WTC11 (cell line): ENCODE measurements around the gene NUP58. TPM values are rescaled to one million over a fixed set of nuclear protein-coding genes. Genes with fewer than 3 reads are reported as not detected.
A peak's percentile ranks its signal among the peaks of the same experiment; 100 is the strongest.

ENCODE experiments used
- ATAC-seq: fragments of 200-7000 bp; cut with Tn5 transposase; 2 replicates; pipeline ENCODE4 v1.10.0; 2021; ENCODE audit warnings: mild to moderate bottlenecking, moderate library complexity
- CTCF ChIA-PET: fragments of 300-600 bp; sonication (Branson Sonifier 250); formaldehyde crosslinking; loops from one replicate; lab custom pipeline; 2021; ENCODE audit warnings: antibody characterized with exemption; lab: Charles Lee
- POLR2A ChIA-PET: fragments of 350-600 bp; sonication (Branson Sonifier 250); formaldehyde crosslinking; loops from one replicate; lab custom pipeline; 2021; ENCODE audit warnings: antibody characterized with exemption; lab: Charles Lee
- DNase-seq: peaks from one replicate; pipeline ENCODE4 v3.0.0; 2021; ENCODE audit warnings: low spot score
- H3K27ac Mint-ChIP-seq: 2 replicates; pipeline ENCODE4 v1.8.0; 2021; ENCODE audit warnings: mixed read lengths
- H3K27me3 Mint-ChIP-seq: 2 replicates; pipeline ENCODE4 v1.8.0; 2021; ENCODE audit warnings: low read depth, mild to moderate bottlenecking, moderate library complexity, mixed read lengths
- H3K36me3 Mint-ChIP-seq: 2 replicates; pipeline ENCODE4 v1.8.0; 2021; ENCODE audit warnings: mixed read lengths
- H3K4me1 Mint-ChIP-seq: 2 replicates; pipeline ENCODE4 v1.8.0; 2022; ENCODE audit warnings: mixed read lengths
- H3K4me3 Mint-ChIP-seq: 2 replicates; pipeline ENCODE4 v1.8.0; 2021; ENCODE audit warnings: mild to moderate bottlenecking, moderate library complexity, mixed read lengths
- H3K9me3 Mint-ChIP-seq: 2 replicates; pipeline ENCODE4 v1.8.0; 2021; ENCODE audit warnings: mixed read lengths
- ATF1 ChIP-seq: sonication (generic); formaldehyde crosslinking; IDR thresholded peaks from 2 replicates; pipeline ENCODE4 v1.8.1; 2023; ENCODE audit warnings: mild to moderate bottlenecking, moderate library complexity, missing genetic modification reagents
- CREM ChIP-seq: sonication (generic); formaldehyde crosslinking; IDR thresholded peaks from 2 replicates; pipeline ENCODE4 v1.8.1; 2022; ENCODE audit warnings: mild to moderate bottlenecking, missing genetic modification reagents, moderate library complexity
- ESRRA ChIP-seq: sonication (generic); formaldehyde crosslinking; IDR thresholded peaks from 2 replicates; pipeline ENCODE4 v1.8.1; 2022; ENCODE audit warnings: mild to moderate bottlenecking, missing genetic modification reagents, borderline replicate concordance
- GABPB1 ChIP-seq: sonication (generic); formaldehyde crosslinking; IDR thresholded peaks from 2 replicates; pipeline ENCODE4 v1.8.1; 2023; ENCODE audit warnings: mild to moderate bottlenecking, missing genetic modification reagents
- GRHL2 ChIP-seq: fragments of 250-450 bp; sonication (Bioruptor Pico); IDR thresholded peaks from 2 replicates; pipeline ENCODE4 v1.8.0; 2022; ENCODE audit warnings: mild to moderate bottlenecking, moderate library complexity; ENCODE audit not compliant: insufficient replicate concordance, severe bottlenecking
- IRF2 ChIP-seq: sonication (generic); formaldehyde crosslinking; IDR thresholded peaks from 2 replicates; pipeline ENCODE4 v1.8.0; 2022; ENCODE audit warnings: low read depth, missing genetic modification reagents, borderline replicate concordance
- JUN ChIP-seq: sonication (generic); formaldehyde crosslinking; IDR thresholded peaks from 2 replicates; pipeline ENCODE4 v1.8.0; 2023; ENCODE audit warnings: mild to moderate bottlenecking, missing genetic modification reagents
- KAT7 ChIP-seq: sonication (generic); formaldehyde crosslinking; IDR thresholded peaks from 2 replicates; pipeline ENCODE4 v1.8.1; 2023; ENCODE audit warnings: missing genetic modification reagents, mild to moderate bottlenecking, borderline replicate concordance
- NR2C2 ChIP-seq: sonication (generic); formaldehyde crosslinking; IDR thresholded peaks from 2 replicates; pipeline ENCODE4 v1.8.0; 2022; ENCODE audit warnings: mild to moderate bottlenecking, missing genetic modification reagents
- RELA ChIP-seq: sonication (generic); formaldehyde crosslinking; IDR thresholded peaks from 2 replicates; pipeline ENCODE4 v1.8.1; 2022; ENCODE audit warnings: missing genetic modification reagents, mild to moderate bottlenecking, borderline replicate concordance
- SMAD4 ChIP-seq: sonication (generic); formaldehyde crosslinking; IDR thresholded peaks from 2 replicates; pipeline ENCODE4 v1.8.0; 2022; ENCODE audit warnings: mild to moderate bottlenecking, missing genetic modification reagents
- TEAD4 ChIP-seq: sonication (generic); formaldehyde crosslinking; IDR thresholded peaks from 2 replicates; pipeline ENCODE4 v1.8.0; 2022; ENCODE audit warnings: mild to moderate bottlenecking, missing genetic modification reagents
- ZBTB21 ChIP-seq: sonication (generic); formaldehyde crosslinking; IDR thresholded peaks from 2 replicates; pipeline ENCODE4 v1.8.1; 2023; ENCODE audit warnings: mild to moderate bottlenecking, missing genetic modification reagents, borderline replicate concordance
- ZNF416 ChIP-seq: fragments of 250-450 bp; sonication (Bioruptor Pico); IDR thresholded peaks from 2 replicates; pipeline ENCODE4 v1.9.0; 2021; ENCODE audit warnings: mild to moderate bottlenecking, inconsistent platforms
- total RNA-seq: library from RNA; stranded (reverse); gene quantifications from 3 replicates; pipeline ENCODE4 v1.2.3, GENCODE V29; 2021
- TF ChIP-seq, protein P1 (sequence below): sonication (generic); formaldehyde crosslinking; conservative IDR thresholded peaks from 2 replicates; pipeline ENCODE4 v1.8.1; 2022; ENCODE audit warnings: mild to moderate bottlenecking, missing genetic modification reagents
- TF ChIP-seq, protein P2 (sequence below): fragments of 250-450 bp; sonication (Bioruptor Pico); IDR thresholded peaks from 2 replicates; pipeline ENCODE4 v1.8.0; 2021; ENCODE audit warnings: mild to moderate bottlenecking
- TF ChIP-seq, protein P3 (sequence below): sonication (generic); formaldehyde crosslinking; IDR thresholded peaks from 2 replicates; pipeline ENCODE4 v1.8.1; 2023; ENCODE audit warnings: mild to moderate bottlenecking, missing genetic modification reagents, moderate library complexity
- TF ChIP-seq, protein P4 (sequence below): fragments of 250-450 bp; sonication (Bioruptor Pico); IDR thresholded peaks from 2 replicates; pipeline ENCODE4 v1.9.0; 2021; ENCODE audit warnings: mild to moderate bottlenecking
- TF ChIP-seq, protein P5 (sequence below): sonication (generic); formaldehyde crosslinking; IDR thresholded peaks from 2 replicates; pipeline ENCODE4 v1.8.0; 2022; ENCODE audit warnings: mild to moderate bottlenecking, missing genetic modification reagents
- TF ChIP-seq, protein P6 (sequence below): sonication (generic); formaldehyde crosslinking; IDR thresholded peaks from 2 replicates; pipeline ENCODE4 v1.8.0; 2022; ENCODE audit warnings: mild to moderate bottlenecking, missing genetic modification reagents
- TF ChIP-seq, protein P7 (sequence below): sonication (generic); formaldehyde crosslinking; IDR thresholded peaks from 2 replicates; pipeline ENCODE4 v1.8.1; 2023; ENCODE audit warnings: mild to moderate bottlenecking, missing genetic modification reagents, borderline replicate concordance
- TF ChIP-seq, protein P8 (sequence below): sonication (generic); formaldehyde crosslinking; IDR thresholded peaks from 2 replicates; pipeline ENCODE4 v1.8.0; 2023; ENCODE audit warnings: missing genetic modification reagents

The NUP58 gene
- total RNA-seq, 1 experiment from 2014 or later, result 59.0 TPM

DNA sequence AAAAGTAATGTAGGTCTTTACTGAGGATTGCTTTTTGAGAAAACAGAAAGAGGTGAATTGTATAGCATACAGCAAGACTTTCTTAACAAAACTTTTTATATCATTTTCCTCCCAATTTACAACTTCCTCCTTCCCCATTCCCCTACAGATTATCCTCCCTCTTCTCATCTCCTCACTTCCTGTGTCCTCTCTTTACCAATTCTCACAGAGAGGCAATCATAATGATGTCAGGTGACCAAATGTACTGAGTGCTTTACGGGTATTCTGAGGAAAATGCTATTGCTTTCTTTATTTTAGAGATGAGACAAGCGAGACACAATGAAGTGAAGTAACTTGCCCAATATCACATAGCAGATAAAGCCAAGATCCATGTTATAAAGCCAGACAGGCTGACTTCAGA, 12.5 kb upstream of the NUP58 start (continued):
- TF ChIP-seq RELA (CRISPR knock-in tag), result no peak
- TF ChIP-seq, protein P1, sequence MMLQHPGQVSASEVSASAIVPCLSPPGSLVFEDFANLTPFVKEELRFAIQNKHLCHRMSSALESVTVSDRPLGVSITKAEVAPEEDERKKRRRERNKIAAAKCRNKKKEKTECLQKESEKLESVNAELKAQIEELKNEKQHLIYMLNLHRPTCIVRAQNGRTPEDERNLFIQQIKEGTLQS (CRISPR knock-in tag), result no peak
- no peak for TF ChIP-seq IRF2

DNA sequence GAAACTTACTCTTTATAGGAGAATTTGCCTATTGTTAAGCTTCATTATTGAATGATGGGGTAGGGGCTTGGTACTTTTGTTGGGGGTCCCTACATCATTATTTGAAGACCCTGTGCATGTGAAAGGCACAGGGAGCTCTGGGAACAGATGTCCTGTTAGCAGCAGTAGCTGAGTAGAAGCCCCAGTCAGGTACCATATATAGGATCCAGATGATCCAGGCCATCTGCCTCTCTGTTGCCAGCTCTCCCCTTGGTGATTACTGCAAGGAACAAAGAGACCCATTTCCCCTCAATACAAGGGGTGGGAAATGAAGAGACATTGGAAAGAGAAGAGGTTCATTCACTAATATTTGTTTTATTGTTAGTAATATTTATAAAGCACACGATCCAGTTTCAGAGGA, 9.7 kb upstream of the NUP58 start:
- Mint-ChIP-seq H3K27ac (no peak overlapping the region), H3K9me3 (no peaks in the 10 kb centered on the region), H3K4me3 (no peak overlapping the region), H3K36me3 (no peaks in the 10 kb centered on the region), H3K27me3 (peaks cover 20% of the 10 kb centered on the region), H3K4me1 (peaks cover 4% of the 10 kb centered on the region)
- TF ChIP-seq, protein P2, sequence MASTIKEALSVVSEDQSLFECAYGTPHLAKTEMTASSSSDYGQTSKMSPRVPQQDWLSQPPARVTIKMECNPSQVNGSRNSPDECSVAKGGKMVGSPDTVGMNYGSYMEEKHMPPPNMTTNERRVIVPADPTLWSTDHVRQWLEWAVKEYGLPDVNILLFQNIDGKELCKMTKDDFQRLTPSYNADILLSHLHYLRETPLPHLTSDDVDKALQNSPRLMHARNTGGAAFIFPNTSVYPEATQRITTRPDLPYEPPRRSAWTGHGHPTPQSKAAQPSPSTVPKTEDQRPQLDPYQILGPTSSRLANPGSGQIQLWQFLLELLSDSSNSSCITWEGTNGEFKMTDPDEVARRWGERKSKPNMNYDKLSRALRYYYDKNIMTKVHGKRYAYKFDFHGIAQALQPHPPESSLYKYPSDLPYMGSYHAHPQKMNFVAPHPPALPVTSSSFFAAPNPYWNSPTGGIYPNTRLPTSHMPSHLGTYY (CRISPR knock-in tag), result no peak
- no peak for TF ChIP-seq JUN (CRISPR knock-in tag)
- TF ChIP-seq NR2C2 (CRISPR knock-in tag), result no peak
- TF ChIP-seq IRF2, result no peak
- TF ChIP-seq, protein P3, sequence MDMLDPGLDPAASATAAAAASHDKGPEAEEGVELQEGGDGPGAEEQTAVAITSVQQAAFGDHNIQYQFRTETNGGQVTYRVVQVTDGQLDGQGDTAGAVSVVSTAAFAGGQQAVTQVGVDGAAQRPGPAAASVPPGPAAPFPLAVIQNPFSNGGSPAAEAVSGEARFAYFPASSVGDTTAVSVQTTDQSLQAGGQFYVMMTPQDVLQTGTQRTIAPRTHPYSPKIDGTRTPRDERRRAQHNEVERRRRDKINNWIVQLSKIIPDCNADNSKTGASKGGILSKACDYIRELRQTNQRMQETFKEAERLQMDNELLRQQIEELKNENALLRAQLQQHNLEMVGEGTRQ (CRISPR knock-in tag), result no peak
- TF ChIP-seq GABPB1 (CRISPR knock-in tag), result no peak
- no peak for TF ChIP-seq ZNF416
- no peak for TF ChIP-seq SMAD4 (CRISPR knock-in tag)
- no peak for TF ChIP-seq TEAD4 (CRISPR knock-in tag)
- TF ChIP-seq GRHL2 (CRISPR knock-in tag), result no peak
- TF ChIP-seq, protein P4, sequence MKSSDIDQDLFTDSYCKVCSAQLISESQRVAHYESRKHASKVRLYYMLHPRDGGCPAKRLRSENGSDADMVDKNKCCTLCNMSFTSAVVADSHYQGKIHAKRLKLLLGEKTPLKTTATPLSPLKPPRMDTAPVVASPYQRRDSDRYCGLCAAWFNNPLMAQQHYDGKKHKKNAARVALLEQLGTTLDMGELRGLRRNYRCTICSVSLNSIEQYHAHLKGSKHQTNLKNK (CRISPR knock-in tag), result no peak
- no peak for TF ChIP-seq ESRRA (CRISPR knock-in tag)
- no peak for TF ChIP-seq ATF1 (CRISPR knock-in tag)
- ChIA-PET CTCF (interaction anchor here (0.9 kb wide), 1 partner anchor 296 kb away, joined by 3 read pairs; no protein-coding TSS in a partner anchor), POLR2A (no interaction called here)
- ATAC-seq (no peak), DNase-seq (no peak)

DNA sequence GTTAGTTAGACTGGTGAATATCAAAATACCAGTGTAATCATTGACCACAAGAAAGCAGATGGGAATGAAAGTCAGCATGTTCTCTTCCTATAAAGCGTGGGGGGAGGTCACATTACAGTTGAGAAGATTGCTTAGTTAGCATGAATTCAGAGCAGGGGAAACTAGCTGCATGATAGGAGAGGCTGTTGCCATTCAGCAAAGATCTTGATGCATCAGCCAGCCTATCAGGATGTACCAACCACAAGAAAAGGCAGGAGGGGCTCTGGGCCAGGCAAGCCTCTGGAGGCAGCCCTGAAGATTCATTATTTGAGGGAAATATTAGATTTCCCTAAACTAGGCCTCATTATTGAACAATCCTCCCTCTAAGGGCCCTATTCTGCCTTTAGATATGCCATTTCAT, 9.1 kb upstream of the NUP58 start:
- ChIA-PET POLR2A (no interaction called here), CTCF (interaction anchor here (0.5 kb wide), 1 partner anchor 14 kb away, joined by 4 read pairs; no protein-coding TSS in a partner anchor)
- H3K9me3 Mint-ChIP-seq, result no peaks in the 10 kb centered on the region
- H3K27ac Mint-ChIP-seq, result no peak overlapping the region
- H3K4me3 Mint-ChIP-seq, result no peak overlapping the region
- peak; percentile 92 for ATAC-seq
- no peaks in the 10 kb centered on the region for H3K36me3 Mint-ChIP-seq
- H3K27me3 Mint-ChIP-seq, result peaks cover 26% of the 10 kb centered on the region
- no peak for DNase-seq
- H3K4me1 Mint-ChIP-seq, result peaks cover 4% of the 10 kb centered on the region
- TF ChIP-seq, protein P5, sequence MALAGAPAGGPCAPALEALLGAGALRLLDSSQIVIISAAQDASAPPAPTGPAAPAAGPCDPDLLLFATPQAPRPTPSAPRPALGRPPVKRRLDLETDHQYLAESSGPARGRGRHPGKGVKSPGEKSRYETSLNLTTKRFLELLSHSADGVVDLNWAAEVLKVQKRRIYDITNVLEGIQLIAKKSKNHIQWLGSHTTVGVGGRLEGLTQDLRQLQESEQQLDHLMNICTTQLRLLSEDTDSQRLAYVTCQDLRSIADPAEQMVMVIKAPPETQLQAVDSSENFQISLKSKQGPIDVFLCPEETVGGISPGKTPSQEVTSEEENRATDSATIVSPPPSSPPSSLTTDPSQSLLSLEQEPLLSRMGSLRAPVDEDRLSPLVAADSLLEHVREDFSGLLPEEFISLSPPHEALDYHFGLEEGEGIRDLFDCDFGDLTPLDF, result no peak
- TF ChIP-seq, protein P1 (CRISPR knock-in tag), result no peak
- TF ChIP-seq ESRRA (CRISPR knock-in tag), result no peak
- TF ChIP-seq, protein P6, sequence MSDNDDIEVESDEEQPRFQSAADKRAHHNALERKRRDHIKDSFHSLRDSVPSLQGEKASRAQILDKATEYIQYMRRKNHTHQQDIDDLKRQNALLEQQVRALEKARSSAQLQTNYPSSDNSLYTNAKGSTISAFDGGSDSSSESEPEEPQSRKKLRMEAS (CRISPR knock-in tag), result no peak
- TF ChIP-seq, protein P7, sequence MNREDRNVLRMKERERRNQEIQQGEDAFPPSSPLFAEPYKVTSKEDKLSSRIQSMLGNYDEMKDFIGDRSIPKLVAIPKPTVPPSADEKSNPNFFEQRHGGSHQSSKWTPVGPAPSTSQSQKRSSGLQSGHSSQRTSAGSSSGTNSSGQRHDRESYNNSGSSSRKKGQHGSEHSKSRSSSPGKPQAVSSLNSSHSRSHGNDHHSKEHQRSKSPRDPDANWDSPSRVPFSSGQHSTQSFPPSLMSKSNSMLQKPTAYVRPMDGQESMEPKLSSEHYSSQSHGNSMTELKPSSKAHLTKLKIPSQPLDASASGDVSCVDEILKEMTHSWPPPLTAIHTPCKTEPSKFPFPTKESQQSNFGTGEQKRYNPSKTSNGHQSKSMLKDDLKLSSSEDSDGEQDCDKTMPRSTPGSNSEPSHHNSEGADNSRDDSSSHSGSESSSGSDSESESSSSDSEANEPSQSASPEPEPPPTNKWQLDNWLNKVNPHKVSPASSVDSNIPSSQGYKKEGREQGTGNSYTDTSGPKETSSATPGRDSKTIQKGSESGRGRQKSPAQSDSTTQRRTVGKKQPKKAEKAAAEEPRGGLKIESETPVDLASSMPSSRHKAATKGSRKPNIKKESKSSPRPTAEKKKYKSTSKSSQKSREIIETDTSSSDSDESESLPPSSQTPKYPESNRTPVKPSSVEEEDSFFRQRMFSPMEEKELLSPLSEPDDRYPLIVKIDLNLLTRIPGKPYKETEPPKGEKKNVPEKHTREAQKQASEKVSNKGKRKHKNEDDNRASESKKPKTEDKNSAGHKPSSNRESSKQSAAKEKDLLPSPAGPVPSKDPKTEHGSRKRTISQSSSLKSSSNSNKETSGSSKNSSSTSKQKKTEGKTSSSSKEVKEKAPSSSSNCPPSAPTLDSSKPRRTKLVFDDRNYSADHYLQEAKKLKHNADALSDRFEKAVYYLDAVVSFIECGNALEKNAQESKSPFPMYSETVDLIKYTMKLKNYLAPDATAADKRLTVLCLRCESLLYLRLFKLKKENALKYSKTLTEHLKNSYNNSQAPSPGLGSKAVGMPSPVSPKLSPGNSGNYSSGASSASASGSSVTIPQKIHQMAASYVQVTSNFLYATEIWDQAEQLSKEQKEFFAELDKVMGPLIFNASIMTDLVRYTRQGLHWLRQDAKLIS (CRISPR knock-in tag), result no peak
- TF ChIP-seq, protein P3 (CRISPR knock-in tag), result no peak
- TF ChIP-seq GABPB1 (CRISPR knock-in tag), result no peak
- no peak for TF ChIP-seq ZBTB21 (CRISPR knock-in tag)
- TF ChIP-seq KAT7, result no peak
- TF ChIP-seq, protein P8, sequence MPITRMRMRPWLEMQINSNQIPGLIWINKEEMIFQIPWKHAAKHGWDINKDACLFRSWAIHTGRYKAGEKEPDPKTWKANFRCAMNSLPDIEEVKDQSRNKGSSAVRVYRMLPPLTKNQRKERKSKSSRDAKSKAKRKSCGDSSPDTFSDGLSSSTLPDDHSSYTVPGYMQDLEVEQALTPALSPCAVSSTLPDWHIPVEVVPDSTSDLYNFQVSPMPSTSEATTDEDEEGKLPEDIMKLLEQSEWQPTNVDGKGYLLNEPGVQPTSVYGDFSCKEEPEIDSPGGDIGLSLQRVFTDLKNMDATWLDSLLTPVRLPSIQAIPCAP (CRISPR knock-in tag), result no peak
- no peak for TF ChIP-seq CREM (CRISPR knock-in tag)
